CD4-positive, alpha-beta T cell treated with Interferon alpha-2 for 1 hour (primary cell): ENCODE measurements around the gene ZNF446.
A peak's percentile ranks its signal among the peaks of the same experiment; 100 is the strongest.
"Not testable (repeated sequence)": the region's sequence is repeated elsewhere in the genome, so short reads cannot be mapped to it uniquely, and the experiment has no call there.

Experiments used
- DNase-seq, 2 donors: peaks; one replicate each; pipeline ENCODE4 v3.0.0-alpha.2; 2020 to 2022

Gene ZNF446

DNA sequence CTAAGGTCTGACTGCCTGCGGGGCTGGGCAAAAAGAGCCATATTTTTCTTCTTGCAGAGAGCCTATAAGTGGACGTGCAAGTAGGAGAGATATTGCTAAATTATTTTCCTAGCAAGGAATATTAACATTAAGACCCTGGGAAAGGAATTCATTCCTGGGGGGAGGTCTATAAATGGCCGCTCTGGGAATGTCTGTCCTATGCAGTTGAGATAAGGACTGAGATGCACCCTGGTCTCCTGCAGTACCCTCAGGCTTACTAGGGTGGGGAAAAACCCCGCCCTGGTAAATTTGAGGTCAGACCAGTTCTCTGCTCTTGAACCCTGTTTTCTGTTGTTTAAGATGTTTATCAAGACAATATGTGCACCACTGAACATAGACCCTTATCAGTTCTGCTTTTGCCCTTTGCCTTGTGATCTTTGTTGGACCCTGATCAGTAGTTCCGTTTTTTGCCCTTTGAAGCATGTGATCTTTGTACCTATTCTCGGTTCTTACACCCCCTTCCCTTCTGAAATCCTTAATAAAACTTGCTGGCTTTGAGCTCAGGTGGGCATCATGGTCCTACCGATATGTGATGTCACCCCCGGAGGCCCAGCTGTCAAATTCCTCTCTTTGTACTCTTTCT lies 31.6 kb downstream of the ZNF446 start:
- not testable (repeated sequence) for DNase-seq

DNA sequence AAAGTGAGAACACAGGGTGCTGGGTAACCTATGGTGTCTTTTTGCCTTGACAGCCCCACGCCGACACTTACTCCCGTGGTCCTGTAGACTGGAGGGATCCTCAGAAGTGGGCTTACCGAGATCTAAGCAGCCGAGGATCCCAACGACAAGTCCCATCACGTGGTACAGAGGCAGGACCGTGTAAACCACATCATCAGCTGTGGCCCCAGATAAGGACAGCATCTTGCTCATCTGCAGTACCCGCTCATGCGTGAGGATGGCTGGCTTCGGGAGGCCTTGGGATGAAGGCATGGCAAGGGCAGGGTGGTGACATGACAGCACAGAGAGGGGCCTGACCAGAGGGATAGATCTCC lies 33.6 kb downstream of the ZNF446 start:
- no peak for DNase-seq

DNA sequence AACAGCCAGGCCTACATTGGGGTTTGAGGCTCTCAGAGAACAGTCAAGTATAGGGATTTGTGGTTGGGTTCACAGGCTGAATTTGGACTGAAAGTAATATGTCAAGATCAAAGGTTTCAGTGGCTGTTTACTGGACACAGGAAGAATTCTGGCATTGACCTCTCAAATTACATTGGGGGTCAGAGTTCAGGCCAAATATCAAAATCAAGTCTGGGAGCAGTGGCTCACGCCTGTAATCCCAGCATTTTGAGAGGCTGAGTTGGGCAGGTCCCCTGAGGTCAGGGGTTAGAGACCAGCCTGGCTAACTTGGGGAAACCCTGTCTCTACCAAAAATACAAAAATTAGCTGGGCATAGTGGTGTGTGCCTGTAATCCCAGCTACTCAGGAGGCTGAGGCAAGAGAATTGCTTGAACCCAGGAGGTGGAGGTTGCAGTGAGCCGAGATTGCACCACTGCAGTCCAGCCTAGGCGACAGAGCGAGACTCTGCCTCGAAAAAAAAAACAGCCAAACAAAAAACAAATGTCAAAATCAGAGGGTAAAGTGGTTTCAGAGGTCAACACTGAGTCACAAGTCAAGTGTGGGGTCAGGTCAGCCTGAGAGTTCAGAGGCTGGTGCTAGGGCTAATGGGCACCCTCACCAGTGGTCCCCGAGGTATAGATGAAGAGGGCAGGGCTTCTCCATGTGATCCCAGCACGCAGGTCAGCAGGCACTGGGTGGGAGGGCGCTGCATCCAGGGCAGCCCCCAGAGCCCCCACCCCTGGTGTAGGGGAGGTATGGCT lies 34.1 kb downstream of the ZNF446 start:
- DNase-seq, result no peak

DNA sequence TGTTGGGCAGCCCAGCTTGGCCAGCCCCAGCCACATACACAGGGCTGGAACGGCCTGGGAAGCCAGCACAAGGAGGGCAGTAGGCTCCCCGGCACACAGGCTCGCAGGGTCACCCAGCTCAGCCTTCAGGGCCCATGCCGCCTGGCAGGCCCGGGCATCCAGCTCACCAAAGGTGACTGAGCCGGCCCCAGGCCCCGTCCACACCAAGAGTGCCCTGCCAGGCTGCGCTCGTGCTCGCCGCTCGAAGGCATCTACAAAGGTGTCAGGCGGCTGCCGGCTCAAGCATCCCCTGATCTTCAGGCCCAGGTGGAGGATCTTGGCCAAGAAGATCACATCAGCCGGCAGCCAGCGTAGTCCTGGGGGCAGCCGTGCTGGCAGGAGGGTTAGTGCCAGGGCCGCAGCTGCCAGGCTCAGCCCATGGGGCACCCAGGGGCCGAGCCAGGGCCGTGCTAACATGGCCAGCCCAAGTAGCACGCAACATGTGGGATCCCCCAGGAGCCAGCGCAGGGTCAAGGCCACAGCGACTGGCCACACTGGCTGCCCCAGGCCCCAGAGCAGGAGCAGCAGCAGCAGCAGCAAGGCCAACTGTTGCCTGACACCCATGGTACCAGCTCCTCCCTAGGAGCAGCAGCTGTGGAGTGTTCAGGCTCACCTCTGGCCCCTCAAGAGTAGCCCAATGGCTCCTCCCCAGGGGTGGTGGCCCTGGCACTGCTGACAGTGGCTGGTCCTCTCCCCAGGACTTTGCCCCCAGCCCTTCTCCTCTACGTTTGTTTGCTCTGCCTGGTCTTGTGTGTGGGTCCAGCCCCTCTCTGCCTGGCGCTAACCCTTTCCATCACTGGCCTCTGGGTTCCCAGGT lies 35.4 kb downstream of the ZNF446 start, which contains the start of gene SLC27A5:
Gene SLC27A5 (minus strand): TSS at position 640 of the 856 bp plus-strand sequence. CDS start 37 bp downstream, at position 603.
- no peak for DNase-seq

DNA sequence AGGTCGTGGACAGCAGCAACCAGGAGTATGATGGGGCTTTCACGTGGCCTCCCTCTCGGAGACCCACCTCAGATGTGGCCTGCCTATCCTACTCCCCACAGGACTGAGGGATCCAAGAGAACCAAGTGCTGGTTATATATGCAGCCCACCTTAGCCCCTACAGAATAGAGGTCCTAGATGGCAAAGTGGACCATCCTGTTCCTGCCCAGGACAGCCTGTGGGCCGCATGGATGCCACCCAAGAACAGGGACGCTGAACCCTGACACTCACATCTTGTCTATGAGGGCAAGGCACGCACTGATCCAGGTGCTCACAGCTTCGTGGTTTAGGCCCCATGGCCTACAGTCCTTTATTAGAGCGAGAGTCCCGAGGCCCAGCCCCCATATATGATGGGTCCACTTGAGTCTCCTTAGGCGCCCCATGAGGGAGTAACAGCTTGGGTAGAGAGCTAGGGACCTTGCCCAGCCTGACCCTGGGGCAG lies 37.1 kb downstream of the ZNF446 start:
- DNase-seq, result no peak

DNA sequence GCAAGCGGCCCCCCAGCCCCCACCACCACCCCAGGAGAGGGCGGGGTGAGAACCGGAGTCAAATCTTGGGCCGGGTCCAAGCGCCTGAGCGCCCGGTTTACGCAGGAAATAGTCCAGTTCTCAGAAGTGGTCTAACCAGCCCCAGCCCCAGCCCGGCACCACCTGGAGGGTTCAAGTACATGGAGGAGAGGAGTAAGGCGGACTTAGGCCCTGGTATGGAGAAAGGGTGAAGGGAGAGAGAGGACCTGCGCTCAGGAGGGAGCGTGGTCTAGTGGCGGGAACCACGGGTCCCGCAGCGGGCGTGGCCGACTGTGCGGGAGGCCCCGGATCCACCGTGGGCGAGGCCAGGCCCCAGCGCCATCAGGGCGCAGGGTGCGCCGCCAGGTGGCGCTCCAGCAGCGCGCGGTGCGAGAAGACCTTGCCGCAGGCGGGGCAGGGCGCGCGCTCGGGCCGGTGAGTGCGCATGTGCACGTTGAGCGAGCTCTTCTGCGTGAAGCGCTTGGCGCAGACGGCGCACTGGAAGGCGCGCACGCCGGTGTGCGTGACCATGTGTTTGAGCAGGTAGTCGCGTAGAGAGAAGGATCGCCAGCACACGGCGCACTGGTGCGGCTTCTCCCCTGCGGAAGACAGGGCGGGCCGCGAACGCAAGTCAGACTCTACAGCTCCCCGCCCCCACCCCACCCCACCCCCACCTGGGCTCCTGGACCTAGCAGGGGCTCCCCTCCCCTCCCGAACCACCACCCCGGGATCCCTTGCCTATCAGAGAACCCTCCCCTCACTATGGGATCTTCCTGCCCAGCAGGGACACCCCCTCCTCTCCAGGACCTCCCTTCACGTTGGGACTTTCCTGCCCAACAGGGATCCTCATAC lies 37.8 kb downstream of the ZNF446 start:
- peak; percentile 92 to 95 for DNase-seq

DNA sequence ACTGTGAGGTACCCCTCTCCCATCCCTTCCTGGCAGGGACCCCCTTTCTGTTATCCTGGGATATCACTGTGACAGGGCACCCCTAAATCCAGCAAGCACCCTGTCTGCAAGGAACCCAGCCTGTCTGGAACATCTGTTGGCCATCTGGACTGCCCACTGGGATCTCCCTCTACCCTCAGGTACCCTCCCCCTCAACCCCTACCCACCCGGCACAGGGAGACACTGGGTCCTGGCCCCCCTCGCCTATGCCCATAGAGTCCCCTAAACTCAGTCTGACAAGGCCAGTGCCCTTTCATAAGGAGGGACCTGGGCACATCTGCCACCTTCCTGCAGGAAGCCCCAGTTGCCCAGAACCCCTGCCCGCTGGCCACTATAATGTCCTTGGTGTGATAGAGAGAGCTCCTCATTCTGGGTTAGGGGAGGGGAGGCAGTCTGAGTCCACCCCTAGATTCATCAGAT lies 38.4 kb downstream of the ZNF446 start:
- DNase-seq, result no peak

DNA sequence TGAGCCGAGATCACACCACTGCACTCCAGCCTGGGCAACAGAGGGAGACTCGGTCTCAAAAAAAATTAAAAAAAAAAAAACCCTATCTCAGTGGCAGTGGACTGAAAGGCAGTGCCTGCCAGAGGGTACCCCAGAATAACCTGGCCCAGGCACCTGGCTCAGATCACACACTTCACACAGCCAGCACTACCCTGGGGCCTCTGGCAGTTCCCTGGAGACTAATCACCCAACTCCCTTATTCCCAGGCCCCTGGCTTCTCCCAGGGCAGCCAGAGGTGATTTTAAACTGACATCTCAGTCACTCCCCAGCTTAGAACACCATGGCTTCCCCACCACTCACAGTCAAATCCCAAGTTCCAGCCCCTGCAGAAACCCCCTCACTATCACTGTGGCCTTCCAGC lies 39.1 kb downstream of the ZNF446 start:
- no peak for DNase-seq

DNA sequence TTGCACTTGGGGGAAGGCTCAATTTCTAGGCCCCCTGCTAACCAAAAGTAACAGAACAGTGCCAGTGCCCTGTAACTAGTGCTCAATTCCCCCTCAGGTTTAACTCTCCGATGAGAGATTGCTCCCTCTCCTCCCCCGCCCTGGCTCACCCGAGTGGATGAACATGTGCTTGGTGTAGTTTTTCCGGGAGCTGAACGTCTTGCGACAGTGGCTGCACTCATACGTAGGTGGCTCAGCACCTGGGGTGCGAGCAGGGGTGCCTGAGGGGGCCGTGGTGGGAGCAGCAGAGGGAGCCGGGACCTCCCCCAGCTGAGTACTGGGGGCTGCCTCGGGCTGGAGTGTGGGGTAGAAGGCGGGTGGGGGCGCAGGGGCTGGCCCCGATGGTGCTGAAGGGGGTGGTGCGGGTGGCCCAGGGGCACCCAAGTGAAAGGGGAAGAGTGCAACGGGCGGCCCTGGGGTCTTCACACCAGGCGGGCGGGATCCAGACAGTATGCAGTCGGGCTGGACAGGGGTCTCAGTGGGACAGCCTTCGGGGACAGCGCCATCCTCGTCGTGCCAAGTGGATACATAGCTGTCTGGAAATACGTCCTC lies 40.2 kb downstream of the ZNF446 start:
- DNase-seq, result no peak

DNA sequence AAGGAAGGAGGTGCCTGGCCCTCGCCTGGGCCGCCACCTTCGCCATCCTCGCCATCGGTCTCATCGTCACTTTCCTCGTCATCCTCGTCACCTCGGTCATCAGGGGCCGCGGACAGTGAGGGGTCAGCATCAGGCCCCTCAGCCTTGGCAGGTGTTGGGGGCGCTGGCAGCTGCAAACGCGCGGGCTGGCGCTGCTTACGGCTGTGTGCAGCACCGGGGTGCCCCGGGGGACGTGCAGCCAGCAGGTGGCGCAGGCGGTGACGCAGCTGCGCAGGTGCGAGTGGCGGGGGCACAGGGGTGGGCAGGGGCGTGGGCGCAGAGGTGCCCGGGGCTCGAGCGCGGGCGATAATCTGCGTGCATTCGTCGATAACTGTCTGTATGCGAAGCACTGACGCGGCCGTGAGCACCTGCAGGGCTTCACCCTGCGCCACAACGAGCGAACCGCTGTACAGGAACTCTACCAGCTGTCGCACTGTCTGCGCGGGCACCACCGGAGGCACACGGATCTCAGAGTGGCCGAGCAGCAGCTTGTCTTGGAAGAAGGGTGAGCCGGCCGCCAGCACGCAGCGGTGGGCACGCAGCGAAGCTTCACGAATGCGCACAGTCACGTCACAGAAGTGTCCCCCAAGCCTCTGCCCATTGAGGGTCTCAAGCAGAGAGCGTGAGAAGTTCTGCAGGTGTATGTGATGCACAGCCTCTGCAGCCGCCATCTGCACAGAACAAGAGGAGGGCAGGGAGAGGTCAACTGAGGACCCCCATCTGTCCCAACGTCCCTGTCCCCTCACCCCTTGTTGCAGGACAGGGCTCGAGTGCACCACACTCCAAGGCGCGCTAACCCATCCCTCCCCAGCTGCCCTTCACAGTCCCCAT lies 41.0 kb downstream of the ZNF446 start:
- DNase-seq, result no peak

DNA sequence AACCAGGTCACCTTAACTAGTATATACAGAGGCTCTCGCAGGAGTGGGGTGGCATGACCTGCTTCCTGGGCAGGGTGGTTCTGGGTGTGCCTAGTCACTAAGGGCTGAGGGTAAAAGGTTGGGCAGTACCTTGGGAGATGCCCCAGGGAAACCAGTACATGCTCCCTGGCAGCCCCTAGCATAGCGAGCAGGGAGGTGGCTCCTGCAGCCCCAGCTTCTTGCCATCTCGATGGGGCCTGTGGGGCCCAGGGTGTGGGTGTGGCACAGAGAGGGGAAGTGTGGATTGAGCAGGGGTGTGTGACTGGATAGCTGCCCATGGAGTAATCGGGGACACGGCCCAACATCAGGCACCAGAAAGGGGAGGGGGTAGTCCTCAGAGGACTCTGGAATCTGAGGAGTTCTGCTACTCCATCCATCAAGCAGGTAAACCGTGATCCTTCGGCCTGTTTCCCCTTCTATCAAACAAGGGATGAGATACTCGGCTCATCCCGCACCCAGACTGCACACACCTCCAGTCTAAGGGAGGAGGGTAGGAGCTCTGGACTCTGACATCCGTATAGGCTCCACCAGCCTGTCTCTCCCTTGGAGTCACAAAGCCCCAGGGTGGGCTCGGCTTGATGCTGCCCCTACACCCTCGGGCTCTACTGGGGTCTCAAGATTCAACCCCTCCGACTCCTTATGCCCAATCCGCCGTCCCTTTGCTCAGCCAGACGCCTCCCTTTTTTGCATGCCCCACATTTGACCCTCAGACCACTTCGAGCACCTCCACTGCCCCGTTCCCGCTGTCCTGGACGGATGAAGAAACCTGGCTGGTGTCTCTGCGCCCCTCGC lies 42.3 kb downstream of the ZNF446 start:
- DNase-seq, result no peak

DNA sequence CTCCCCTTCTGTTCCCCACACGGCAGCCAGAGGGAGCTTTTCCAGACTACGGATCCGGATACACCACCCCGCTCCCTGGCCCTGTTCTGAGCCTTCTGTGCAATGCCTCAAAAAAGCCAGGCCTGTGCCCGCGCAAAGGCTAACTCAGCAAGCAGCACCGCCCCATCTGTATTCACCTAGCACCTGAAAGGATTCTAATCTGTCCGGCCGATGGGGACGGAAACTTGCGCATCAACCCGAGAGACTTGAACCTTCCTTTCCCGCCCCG lies 42.9 kb downstream of the ZNF446 start:
- peak; percentile 43 to 56 for DNase-seq

DNA sequence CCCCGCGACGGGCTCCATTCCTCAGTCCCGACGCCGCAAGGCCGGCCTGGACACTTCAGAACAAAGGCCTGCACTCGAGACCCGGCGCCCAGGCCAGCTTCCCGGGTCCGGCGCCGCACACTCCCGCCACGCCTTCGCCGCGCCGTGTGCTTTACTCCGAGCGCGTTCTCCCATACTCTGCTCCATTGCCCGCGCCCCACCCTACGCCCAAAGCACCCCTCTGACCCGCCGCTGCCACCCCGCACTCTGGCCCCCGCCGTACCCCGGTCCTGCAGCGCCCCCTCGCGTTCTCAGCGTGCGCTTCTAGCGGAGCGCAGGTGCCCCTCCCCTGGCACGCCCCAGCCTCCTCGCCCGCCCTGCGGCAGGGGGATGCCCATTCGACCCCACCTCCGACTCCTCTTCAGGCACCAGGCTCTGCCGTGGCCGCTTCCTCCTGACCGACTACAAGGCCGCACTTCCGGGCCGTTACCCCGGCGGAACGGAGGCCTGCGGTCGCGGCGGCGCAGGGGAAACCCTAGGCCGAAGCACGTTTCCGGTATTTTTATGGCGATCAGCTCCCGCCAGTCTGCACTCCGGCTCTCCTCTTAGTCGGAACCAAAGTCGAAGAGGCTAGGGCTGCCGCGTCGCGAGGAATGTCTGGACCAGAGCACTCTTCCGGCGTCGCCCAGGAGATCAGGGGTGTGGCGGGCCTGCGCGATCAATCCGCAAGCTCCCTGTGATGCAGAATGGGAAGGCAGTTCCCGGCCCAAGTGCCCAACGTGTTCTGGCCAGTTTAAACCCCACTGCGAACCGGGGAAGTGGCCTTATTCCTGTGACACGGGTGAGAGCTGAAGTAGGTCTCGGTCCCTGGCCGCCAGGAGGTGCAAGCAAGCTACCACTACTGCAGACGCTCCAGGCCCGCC lies 43.5 kb downstream of the ZNF446 start, which contains the start of gene ZBTB45:
Gene ZBTB45 (minus strand): TSS at position 456 of the 902 bp plus-strand sequence. CDS start 2,137 bp downstream, outside the sequence.
- peak; percentile 92 to 93 for DNase-seq

DNA sequence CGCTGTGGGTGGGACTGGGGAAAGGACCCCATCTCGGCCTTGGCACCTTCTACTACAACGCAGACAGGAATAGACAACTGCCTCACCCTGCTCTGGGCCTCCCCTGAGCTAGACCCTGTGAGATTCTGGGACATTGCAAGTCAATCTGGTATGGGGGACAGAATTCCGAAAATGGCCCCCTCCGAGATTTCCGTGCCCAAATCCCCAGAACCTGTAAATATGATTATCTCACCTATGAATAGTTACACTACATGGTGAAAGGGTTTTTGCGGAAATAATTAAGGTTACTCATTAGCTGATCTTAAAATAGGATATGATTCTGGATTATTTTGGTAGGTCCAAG lies 44.1 kb downstream of the ZNF446 start:
- no peak for DNase-seq

DNA sequence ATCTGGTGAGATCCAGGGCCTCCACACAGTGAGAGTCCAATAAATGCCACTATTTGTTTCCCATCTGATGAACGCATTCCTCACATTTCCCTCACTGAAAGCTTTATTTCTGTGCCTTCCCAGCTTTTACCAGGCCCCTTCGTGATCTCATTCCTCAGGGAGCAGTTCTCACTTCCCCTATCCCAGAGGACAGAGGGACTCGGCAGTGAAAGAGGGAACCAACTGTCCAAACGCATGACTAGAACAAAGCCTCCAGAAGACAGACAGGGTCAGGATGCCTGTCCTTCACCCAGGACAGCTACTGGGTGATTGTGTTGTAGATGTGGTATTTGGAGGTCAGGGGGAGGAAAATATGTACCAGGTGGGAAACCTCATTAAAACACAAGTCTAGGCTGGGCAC lies 45.5 kb downstream of the ZNF446 start:
- DNase-seq, result no peak

DNA sequence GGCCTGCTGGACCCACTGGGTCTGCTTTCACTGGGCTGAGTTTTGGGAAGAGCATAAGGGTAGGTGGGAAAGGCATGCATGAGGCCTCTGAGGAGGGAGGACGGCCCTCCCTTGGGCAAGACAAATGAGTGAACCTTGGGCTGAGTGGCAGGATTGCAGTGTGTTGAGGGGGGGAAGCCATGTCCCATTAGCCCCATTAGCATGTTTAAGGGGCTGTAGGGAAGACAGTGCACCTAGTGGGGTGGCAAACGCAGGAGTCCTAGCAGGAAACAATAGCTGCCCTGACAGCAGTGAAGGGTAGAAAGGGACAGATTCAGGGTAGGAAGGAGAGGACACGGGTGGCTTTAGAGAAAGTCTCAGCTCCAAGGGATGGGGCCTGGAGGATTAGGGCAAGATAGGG lies 46.6 kb downstream of the ZNF446 start:
- no peak for DNase-seq

DNA sequence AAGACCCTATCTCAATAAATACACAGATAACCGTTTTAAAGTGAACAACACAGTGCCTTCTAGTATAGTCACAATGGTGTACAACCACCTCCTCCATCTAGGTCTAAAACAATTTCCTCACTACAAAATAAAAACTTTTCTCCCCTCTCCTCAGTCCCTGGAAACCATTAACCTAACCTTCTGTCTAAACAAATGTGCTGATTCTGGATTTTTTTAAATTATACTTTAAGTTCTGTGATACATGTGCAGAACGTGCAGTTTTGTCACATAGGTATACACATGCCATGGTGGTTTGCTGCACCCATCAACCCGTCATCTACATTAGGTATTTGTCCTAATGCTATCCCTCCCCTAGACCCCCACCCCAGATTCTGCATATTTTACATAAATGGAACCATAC lies 53.3 kb downstream of the ZNF446 start:
- no peak for DNase-seq
